Activated CD4-positive, alpha-beta T cell treated with anti-CD3 and anti-CD28 coated beads, Interleukin-2, amount 10 ng/mL, durations not matched to agents 24 days and 14 days (primary cell): ENCODE measurements around the gene NRTN. TPM values are rescaled to one million over a fixed set of nuclear protein-coding genes. Genes with fewer than 3 reads are reported as not detected.
"Not testable (repeated sequence)": the region's sequence is repeated elsewhere in the genome, so short reads cannot be mapped to it uniquely, and the experiment has no call there.

Experiments
- DNase-seq: peaks from one replicate; pipeline ENCODE4 v3.0.0; 2022
- H3K27ac Mint-ChIP-seq: one replicate; pipeline ENCODE4 v1.8.0; 2022; ENCODE audit warnings: mild to moderate bottlenecking, mixed read lengths
- H3K27me3 Mint-ChIP-seq: one replicate; pipeline ENCODE4 v1.8.0; 2022; ENCODE audit warnings: mixed read lengths
- H3K36me3 Mint-ChIP-seq: one replicate; pipeline ENCODE4 v1.8.0; 2022; ENCODE audit warnings: low read depth, mild to moderate bottlenecking, mixed read lengths
- H3K4me1 Mint-ChIP-seq: one replicate; pipeline ENCODE4 v1.8.0; 2021; ENCODE audit warnings: mixed read lengths
- H3K4me3 Mint-ChIP-seq: one replicate; pipeline ENCODE4 v1.8.0; 2022; ENCODE audit warnings: mild to moderate bottlenecking, moderate library complexity, mixed read lengths
- H3K9me3 Mint-ChIP-seq: one replicate; pipeline ENCODE4 v1.8.0; 2021; ENCODE audit warnings: mixed read lengths
- intact Hi-C: fragments of 100-400 bp; cut with micrococcal nuclease; formaldehyde crosslinking; loops from one replicate; pipeline ENCODE4 v1.15.1; 2023
- total RNA-seq: library from RNA; stranded (reverse); gene quantifications from 2 replicates; pipeline ENCODE4 v1.2.3, GENCODE V29; 2022

NRTN gene
- total RNA-seq, 1 donor from 2014 or later = 0.61 TPM

DNA sequence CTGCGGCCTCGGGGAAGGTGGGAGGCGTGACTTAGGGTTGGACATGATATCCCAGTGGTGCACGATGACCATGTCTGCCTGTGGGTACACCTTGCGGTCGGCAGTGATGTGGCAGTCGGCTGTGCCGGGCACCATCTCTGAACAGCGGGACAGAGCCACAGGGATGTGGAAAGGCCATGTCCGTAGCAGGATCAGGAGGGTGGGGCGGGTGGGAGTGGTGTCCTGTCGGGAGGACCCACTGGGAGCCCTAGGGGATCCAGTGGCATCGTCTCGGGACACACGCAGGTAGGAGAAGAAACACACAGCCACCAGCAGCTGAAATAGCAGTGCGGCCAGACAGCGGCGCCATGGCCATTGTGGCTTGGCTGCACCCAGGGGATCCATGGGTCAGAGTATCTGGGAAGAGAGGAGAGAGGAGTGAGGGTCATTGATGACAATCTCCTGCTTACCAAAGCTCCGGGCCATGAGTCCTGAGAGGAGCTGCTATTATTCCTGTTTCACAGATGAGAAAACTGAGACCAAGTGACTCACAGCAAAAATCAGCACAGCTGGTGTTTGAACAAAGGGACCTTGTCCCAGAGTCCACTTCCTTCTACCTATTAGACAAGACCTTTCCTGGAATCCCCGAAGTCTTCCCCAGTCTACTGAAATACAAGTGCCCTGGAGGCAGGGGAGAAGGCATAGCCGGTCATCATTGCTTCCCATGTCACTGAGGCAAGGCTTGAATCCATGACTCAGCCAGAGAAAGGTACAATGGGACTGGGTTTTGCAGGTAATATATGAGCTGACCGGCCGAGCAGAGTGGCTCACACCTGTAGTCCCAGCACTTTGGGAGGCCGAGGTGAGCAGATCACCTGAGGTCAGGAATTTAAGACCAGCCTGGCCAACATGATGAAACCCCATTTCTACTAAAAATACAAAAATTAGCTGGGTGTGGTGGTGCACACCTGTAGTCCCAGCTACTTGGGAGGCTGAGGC lies 39.9 kb downstream of the NRTN start:
- intact Hi-C loops = no loop called here
- no peak for DNase-seq
- no peaks in the 10 kb centered on the region for H3K36me3 Mint-ChIP-seq
- H3K4me3 Mint-ChIP-seq = no peak overlapping the region
- no peaks in the 10 kb centered on the region for H3K4me1 Mint-ChIP-seq
- H3K9me3 Mint-ChIP-seq = no peaks in the 10 kb centered on the region
- no peaks in the 10 kb centered on the region for H3K27me3 Mint-ChIP-seq
- no peak overlapping the region for H3K27ac Mint-ChIP-seq

DNA sequence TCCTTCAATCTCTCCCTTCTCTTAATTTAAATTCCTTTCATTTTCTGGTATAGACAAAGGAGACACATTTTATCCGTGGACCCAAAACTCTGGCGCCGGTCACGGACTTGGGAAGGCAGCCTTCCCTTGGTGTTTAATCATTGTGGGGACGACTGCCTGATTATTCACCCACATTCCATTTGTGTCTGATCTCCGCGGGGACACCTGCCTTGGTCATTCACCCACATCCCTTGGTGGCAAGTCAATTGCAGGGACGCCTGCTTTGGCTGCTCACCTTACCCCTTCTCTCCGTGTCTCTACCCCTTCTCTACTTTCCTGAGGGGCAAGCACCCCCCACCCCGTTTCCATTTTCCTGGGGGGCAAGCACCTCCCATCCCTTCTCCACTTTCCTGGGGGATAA lies 43.0 kb downstream of the NRTN start:
- not testable (repeated sequence) for H3K27me3 Mint-ChIP-seq

DNA sequence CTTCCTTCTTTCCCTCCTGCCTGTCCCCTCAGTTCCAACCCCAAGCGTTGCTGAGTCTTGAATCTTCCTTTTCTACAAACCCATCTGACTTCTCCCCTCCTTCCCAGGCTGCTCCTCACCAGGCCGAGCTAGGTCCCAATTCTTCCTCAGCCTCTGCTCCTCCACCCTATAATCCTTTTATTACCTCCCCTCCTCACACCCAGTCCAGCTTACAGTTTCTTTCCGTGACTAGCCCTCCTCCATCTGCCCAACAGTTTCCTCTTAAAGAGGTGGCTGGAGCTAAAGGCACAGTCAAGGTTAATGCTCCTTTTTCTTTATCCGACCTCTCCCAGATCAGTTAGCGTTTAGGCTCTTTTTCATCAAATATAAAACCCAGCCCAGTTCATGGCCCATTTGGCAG lies 43.8 kb downstream of the NRTN start:
- DNase-seq, H3K27me3 Mint-ChIP-seq, H3K27ac Mint-ChIP-seq, intact Hi-C loops, H3K4me3 Mint-ChIP-seq, H3K4me1 Mint-ChIP-seq, H3K9me3 Mint-ChIP-seq, H3K36me3 Mint-ChIP-seq: not testable (repeated sequence)

More for the DNA sequence above, 43.0 kb downstream of the NRTN start:
- H3K4me1 Mint-ChIP-seq, DNase-seq, H3K9me3 Mint-ChIP-seq, H3K4me3 Mint-ChIP-seq, intact Hi-C loops, H3K27ac Mint-ChIP-seq, H3K36me3 Mint-ChIP-seq: not testable (repeated sequence)

DNA sequence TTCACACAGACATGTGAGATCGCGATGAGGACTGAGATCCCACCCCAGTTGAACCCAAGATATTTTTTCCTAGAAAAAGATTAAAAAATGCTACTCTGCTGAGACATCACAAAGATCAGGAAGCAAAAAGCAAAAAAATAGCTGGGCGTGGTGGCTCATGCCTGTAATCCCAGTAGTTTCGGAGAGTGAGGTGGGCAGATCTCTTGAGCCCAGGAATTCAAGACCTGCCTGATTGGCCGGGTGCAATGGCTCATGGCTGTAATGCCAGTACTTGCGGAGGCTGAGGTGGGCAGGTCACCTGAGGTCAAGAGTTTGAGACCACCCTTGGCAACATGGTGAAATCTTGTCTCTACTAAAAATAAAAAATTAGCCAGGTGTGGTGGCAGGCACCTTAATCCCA lies 45.3 kb downstream of the NRTN start:
- Mint-ChIP-seq H3K36me3 (no peaks in the 10 kb centered on the region), H3K27me3 (peaks cover 1% of the 10 kb centered on the region), H3K9me3 (no peaks in the 10 kb centered on the region), H3K4me3 (no peak overlapping the region), H3K27ac (no peak overlapping the region), H3K4me1 (no peaks in the 10 kb centered on the region)
- intact Hi-C loops = no loop called here
- no peak for DNase-seq

DNA sequence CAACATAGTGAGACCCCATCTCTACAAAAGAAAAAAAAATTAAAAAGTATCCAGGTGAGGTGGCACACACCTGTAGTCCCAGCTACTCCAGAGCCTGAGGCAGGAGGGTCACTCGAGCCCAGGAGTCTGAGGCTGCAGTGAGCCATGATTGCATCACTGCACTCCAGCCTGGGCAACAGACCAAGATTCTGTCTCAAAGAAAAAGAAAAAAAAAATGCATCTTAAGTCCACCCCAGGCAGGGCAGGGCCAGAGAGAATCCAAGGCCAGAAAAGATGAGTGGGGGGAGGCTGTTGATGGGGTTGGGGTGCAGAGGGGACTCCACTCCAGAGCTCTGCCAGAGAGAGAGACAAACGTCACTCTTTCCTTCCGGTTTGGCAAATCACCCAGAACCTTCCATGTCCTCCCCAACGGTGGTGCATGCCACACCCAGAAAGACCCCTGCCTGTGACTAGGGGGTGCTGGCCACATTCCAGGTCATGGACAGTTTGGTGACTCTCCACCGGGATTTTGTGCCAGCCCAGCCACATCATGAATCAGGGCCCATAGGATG lies 46.0 kb downstream of the NRTN start:
- H3K36me3 Mint-ChIP-seq = no peaks in the 10 kb centered on the region
- H3K4me3 Mint-ChIP-seq = no peak overlapping the region
- H3K27me3 Mint-ChIP-seq = peaks cover 1% of the 10 kb centered on the region
- H3K4me1 Mint-ChIP-seq = no peaks in the 10 kb centered on the region
- DNase-seq = no peak
- H3K27ac Mint-ChIP-seq = no peak overlapping the region
- intact Hi-C loops = no loop called here
- no peaks in the 10 kb centered on the region for H3K9me3 Mint-ChIP-seq

DNA sequence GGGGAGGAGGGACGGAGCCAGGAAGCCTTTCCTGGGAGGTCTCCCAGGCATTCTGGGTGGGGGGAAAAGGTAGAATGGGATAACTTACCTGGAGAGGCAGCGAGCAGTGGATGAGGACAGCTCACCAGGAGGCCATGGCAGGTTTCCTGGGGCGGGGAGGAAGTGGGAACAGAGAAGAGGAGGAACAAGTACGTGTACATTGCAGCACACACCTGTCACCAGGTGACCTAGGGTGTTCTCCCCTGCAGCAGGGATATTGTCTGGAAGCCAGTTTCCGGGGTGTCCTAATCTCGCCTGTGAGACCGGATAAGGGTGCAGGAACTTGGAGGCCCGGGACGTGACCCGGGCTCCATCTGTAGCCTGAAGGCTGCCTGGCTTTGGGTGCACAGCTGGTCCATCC lies 46.4 kb downstream of the NRTN start, which contains the start of gene FUT3:
Gene FUT3, minus strand, starts transcription at position 148 of the 400 bp plus-strand sequence.
- intact Hi-C loops = no loop called here
- peaks cover 1% of the 10 kb centered on the region for H3K27me3 Mint-ChIP-seq
- no peak for DNase-seq
- no peak within 1 kb of the TSS for H3K27ac Mint-ChIP-seq
- no peaks in the 10 kb centered on the region for H3K36me3 Mint-ChIP-seq
- H3K4me3 Mint-ChIP-seq = no peak within 1 kb of the TSS
- no peaks in the 10 kb centered on the region for H3K9me3 Mint-ChIP-seq
- no peaks in the 10 kb centered on the region for H3K4me1 Mint-ChIP-seq

DNA sequence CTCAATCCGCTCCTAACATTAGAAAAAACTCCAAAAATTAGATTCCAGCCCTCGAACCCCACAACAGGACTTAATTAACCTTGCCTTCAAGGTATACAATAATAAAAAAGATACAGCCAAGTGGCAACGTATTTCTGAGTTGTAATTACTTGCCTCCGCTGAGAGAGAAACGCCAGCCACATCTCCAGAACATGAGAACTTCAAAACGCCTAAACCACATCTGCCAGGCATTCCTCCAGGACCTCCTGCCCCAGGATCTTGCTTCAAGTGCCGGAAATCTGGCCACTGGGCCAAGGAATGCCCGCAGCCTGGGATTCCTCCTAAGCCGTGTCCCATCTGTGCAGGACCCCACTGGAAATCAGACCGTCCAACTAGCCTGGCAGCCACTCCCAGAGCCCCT lies 49.3 kb downstream of the NRTN start:
- H3K27me3 Mint-ChIP-seq, H3K4me3 Mint-ChIP-seq, DNase-seq, H3K9me3 Mint-ChIP-seq, intact Hi-C loops, H3K4me1 Mint-ChIP-seq, H3K36me3 Mint-ChIP-seq, H3K27ac Mint-ChIP-seq: not testable (repeated sequence)

DNA sequence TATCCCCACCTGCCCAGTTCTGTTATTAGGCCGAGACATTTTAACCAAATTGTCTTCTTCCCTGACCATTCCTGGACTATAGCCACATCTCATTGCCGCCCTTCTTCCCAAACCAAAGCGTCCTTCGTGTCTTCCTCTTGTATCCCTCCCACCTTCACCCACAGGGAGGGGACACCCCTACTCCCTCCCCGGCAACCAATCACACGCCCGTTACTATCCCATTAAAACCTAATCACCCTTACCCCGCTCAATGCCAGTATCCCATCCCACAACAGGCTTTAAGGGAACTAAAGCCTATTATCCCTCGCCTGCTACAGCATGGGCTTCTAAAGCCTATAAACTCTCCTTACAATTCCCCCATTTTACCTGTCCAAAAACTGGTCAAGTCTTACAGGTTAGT lies 50.3 kb downstream of the NRTN start:
- H3K9me3 Mint-ChIP-seq, H3K27me3 Mint-ChIP-seq, H3K36me3 Mint-ChIP-seq, DNase-seq, H3K4me3 Mint-ChIP-seq, H3K4me1 Mint-ChIP-seq, intact Hi-C loops, H3K27ac Mint-ChIP-seq: not testable (repeated sequence)

DNA sequence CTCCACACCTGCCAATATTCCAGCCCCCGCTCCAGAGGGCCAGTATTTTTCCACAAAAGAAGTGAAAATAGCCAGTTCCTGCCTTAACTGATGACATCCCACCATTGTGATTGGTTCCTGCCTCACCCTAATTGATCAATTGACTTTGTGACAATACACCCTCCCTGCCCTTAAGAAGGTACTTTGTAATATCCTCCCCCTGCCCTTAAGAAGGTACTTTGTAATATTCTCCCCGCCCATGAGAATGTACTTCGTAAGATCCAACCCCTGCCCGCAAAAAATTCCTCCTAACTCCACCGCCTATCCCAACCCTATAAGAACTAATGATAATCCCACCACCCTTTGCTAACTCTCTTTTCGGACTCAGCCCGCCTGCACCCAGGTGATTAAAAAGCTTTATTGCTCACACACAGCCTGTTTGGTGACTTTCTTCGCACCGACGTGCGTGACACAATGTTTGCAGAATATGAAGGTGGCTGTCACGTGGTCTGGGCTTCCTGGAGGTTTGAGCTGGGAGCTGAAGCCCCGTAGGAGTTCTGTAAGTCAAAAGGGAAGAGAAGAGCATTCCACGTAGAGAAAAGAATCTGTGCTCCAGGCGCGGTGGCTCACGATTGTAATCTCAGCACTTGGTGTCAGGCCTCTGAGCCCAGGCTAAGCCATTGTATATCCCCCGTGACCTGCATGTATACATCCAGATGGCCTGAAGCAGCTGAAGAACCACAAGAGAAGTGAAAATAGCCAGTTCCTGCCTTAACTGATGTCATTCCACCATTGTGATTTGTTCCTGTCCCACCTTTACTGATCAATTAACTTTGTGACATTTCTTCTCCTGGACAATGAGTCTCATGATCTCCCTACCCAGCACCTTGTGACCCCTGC lies 52.6 kb downstream of the NRTN start:
- H3K36me3 Mint-ChIP-seq = no peaks in the 10 kb centered on the region

DNA sequence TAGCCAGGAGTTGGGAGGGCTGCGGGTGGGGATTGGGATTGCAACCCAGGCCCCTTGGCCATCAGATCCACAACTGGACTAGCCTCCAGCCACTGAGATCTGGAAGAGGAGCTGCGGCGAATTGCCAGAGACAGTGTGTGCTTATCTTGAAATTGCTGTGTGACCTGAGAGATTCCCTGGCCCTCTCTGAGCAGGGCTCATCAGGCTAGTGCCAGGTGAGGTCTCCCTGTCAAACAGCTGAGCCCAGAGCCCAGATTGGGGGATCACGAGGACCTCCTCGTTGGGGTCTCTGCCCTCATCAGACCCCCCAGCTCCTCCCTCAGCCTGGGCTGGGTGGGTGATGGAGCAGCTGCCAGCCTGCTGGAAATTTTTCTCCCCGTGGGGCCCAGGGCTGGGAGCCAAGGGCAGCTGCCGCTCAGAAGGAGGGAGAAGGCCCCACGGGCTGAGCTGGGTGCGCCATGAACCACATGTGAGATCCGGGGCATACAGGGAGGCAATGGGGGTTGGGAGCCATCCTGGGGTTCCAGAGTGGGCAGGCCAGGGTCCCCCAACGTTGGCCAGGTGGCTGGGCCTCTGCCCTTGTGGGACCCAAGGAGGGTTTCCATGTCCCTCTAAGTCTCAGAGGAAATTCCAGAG lies 58.3 kb downstream of the NRTN start:
- Mint-ChIP-seq H3K36me3 (no peaks in the 10 kb centered on the region), H3K27ac (no peak overlapping the region), H3K9me3 (no peaks in the 10 kb centered on the region), H3K4me1 (no peaks in the 10 kb centered on the region), H3K27me3 (no peaks in the 10 kb centered on the region), H3K4me3 (no peak overlapping the region)
- DNase-seq = no peak
- intact Hi-C loops = no loop called here

More for the DNA sequence above, 52.6 kb downstream of the NRTN start:
- H3K4me3 Mint-ChIP-seq = no peak overlapping the region
- DNase-seq = no peak
- H3K27me3 Mint-ChIP-seq = no peaks in the 10 kb centered on the region
- intact Hi-C loops = no loop called here
- no peaks in the 10 kb centered on the region for H3K9me3 Mint-ChIP-seq
- H3K27ac Mint-ChIP-seq = no peak overlapping the region
- H3K4me1 Mint-ChIP-seq = no peaks in the 10 kb centered on the region

DNA sequence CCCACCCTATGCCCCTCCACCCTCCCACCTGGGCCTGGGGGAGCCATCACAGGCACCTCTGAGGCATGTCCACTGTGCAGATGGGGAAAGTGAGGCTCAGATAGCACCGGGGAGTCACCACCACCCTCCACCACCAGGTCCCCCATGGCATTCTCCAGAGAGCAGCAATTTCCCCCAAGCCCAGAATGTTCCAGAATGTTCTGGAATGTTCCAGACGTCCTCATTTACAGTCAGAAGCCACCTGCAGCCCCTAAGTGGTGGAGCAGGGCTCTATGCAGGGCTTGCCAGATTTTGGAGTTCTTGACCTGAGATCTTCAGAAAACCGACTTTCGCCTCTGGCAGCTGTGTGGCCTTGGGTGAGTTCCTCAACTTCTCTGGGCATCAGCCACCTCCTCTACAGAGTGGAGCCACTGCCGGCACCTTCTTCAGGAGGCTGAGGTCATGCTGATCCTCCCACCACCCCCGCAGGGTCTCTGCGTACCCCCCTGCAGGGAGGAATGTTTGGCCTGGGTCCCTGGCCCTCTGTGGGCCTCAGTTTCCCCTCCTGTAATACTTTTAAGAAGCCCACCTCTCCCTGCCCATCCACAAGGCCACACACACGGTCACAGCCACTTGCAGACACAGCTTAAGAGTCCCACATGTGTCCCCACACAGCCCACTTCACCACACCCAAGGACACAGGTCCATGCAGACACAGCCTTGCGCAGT lies 59.3 kb downstream of the NRTN start:
- no peak for DNase-seq
- intact Hi-C loops = no loop called here
- H3K27me3 Mint-ChIP-seq = no peaks in the 10 kb centered on the region
- no peaks in the 10 kb centered on the region for H3K36me3 Mint-ChIP-seq
- H3K9me3 Mint-ChIP-seq = no peaks in the 10 kb centered on the region
- H3K4me1 Mint-ChIP-seq = no peaks in the 10 kb centered on the region
- no peak overlapping the region for H3K27ac Mint-ChIP-seq
- no peak overlapping the region for H3K4me3 Mint-ChIP-seq

DNA sequence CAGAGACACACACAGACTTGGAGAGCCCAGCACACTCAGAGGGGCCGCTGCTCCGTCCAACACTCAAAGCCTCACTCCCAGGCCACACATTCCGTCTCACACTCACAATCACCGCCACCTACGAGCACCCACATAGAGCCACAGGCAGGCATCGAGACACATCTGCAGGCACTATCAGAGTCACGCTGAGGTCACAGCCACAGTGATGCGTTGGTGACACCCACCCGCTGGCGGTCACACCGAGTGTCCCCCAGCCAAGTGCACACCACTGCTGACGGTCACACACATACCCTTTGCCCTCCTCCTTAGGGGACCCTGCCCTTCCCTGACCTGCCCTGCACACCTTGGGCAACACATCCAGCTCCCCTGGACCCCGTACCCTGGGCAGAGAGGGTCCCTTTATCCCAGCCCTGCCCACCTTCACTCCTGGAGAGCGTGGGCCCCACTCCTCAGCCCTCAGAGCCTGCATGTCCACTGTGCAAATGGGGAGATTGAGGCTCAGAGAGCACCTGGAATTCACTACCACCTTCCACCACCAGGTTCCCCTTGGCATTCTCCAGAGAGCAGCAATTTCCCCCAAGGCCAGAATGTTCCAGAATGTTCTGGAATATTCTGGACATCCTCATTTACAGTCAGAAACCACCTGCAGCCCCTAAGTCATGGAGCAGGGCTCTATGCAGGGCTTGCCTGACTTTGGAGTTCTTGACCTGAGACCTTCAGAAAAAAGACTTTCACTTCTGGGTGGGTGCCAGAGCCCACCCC lies 60.0 kb downstream of the NRTN start:
- Mint-ChIP-seq H3K9me3 (no peaks in the 10 kb centered on the region), H3K4me1 (no peaks in the 10 kb centered on the region), H3K36me3 (no peaks in the 10 kb centered on the region), H3K27ac (peak overlapping the region; percentile 24), H3K4me3 (no peak overlapping the region), H3K27me3 (no peaks in the 10 kb centered on the region)
- DNase-seq = no peak
- intact Hi-C loops = no loop called here
